GM19395 (cell line): ENCODE results near the gene CACNA2D3.

ENCODE experiments used
- ATAC-seq: cut with Tn5 transposase; IDR thresholded peaks from one replicate; pipeline ENCODE4 v1.9.1; 2021; ENCODE audit warnings: mild to moderate bottlenecking, moderate library complexity; ENCODE audit not compliant: unreplicated experiment

CACNA2D3 gene

DNA sequence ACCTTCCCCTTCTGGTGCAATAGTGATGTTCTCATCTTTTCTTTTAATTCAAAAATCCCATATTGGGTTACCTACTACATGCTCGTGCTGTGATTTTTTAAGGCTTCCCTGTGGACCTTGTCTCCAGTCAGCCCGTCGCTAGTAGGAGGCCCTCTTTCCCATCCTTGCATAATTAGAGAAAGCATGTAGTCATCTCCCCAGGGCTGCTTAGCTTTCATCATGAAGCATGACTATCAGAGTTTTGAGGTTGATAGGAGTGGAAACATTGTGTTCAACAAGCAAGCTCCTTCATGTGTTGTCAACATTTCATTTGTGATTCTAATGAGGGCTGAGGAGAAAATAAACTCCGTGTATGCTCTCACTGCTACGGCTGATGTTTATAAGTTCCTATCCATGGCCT is 814.2 kb downstream of the CACNA2D3 start:
- ATAC-seq, result no peak

- ATAC-seq, result no peak
Measured at GRCh38 chr3:54939557-54940300, 817.4 kb downstream of the CACNA2D3 start.

- ATAC-seq, result no peak
Measured at GRCh38 chr3:54940971-54941370, 818.6 kb downstream of the CACNA2D3 start.

DNA sequence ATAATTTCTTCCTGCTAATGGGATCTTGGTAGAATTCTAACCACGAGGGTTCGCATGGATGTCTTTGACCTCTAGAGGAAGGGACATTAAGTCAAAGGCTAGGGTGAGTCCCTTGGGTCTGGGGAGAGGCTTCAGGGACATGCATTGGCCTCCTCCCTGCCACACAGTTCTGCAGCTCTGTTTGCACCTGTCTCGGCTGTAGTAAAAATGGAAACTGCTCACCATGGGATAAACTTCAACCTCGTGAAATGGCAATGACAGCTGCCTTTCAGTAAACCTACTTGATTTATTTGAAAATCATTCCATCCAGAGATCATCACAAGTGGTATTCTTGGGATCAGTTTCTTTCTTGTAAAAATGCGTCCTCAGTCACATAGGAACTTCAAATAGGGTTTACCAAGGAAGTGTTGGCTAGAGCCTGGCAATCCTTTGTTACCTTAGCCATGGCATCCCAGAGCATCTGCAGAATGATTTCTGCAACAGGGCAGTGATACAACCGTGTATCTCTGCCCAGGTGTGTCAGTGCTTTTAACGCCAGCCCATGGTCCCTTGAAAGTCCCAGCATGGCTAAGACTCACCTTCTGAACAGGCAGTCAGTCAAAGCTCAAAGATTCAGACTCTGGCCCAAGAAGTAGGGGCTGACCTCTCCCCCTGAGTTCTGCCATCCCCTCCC is 819.5 kb downstream of the CACNA2D3 start:
- no peak for ATAC-seq

DNA sequence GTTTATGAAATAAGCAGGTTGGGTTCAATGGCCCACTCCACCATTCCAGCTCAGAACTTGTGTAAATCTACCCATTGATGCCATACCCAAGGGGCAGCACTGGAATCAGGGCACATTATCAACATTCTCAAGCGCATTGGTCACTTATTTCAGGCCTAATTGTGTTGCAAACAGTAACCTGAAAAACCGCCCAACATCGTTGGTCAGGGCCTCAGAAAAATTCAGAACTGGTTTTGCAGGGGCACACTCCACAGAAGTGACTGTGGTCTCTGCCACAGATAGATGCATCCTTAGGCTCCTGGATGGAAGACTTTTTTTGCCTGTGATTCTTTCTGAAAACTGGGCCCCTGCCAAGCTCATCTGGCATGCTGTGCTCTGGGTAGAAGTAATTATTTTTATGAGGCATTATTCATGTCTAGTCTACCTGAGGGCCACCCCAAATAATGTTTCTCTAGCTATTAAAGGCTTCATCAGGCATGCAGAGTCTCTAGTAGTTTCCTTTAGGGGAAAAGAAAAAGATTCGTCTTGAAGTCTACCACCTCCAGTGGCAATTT is 827.2 kb downstream of the CACNA2D3 start:
- no peak for ATAC-seq

GRCh38 chr3:54950391-54951003 is 828.1 kb downstream of the CACNA2D3 start:
- no peak for ATAC-seq

DNA sequence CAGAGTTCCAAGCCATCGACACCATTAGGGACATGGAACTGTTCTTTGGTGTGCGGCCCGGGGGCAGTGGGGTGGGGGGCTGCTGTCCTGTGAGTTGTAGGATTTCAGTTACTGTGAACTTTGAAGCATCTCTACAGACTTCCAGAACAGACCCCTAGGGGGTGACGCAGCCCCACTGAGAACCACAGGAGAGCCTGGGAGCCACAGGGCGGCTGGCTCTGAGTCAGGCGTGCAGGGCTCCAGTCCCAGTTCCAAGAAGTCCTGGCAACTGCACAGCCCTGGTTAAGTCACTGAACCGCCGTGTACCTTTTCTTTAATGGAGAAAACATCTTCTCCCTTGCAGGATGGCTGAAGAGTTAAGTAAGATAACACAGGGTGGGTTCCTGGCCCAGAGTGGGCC is 829.1 kb downstream of the CACNA2D3 start:
- ATAC-seq, result no peak

- ATAC-seq, result no peak
Measured at GRCh38 chr3:54954022-54954421, 831.7 kb downstream of the CACNA2D3 start.

- no peak for ATAC-seq
Measured at GRCh38 chr3:54954521-54954920, 832.2 kb downstream of the CACNA2D3 start.

DNA sequence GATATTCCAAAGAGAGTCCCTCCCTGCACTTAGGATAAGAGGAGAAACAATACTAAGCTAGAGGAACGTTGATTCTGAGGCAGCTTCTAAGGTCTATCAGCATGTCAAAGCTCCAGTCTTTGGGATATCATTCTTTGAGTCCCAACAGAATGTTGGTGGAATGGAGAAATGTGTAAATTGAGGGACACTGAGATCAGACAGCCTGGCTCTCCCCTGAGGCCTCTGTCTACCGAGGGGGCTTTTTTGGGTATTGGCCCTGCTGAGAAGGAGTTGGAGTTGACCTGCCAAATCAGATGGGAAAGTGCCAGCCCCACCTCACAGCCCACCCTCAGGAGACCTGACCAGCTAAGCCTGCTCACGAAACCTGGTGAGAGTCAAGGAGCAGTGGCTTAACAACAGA is 833.1 kb downstream of the CACNA2D3 start:
- no peak for ATAC-seq

DNA sequence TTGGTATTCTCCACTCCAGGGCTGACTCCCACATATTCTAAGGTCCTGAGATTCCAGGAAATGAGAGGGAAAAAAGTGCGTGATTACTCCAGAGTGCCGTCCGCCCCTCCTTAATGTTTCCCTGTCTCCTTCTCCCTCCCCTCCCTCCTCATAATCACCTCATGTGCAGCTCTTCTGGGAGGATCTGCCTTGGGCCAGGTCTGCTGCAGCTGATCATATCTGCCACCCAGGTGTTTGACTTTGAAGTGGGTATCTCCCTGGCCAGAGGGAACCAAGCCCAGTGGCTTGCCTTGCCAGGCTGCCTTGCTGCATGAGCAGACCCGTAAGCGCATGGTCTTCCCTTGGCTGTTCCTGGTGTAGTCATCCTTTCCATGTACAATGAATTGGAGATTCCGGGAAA is 833.6 kb downstream of the CACNA2D3 start:
- no peak for ATAC-seq

- no peak for ATAC-seq
Measured at GRCh38 chr3:54957711-54958110, 835.4 kb downstream of the CACNA2D3 start.

GRCh38 chr3:54960082-54960481 is 837.7 kb downstream of the CACNA2D3 start:
- ATAC-seq, result no peak

- ATAC-seq, result no peak
Measured at GRCh38 chr3:54960701-54961100, 838.3 kb downstream of the CACNA2D3 start.

GRCh38 chr3:54962200-54962599 is 839.8 kb downstream of the CACNA2D3 start:
- no peak for ATAC-seq

GRCh38 chr3:54963641-54964040 is 841.3 kb downstream of the CACNA2D3 start:
- no peak for ATAC-seq

GRCh38 chr3:54964081-54964480 is 841.7 kb downstream of the CACNA2D3 start:
- no peak for ATAC-seq

GRCh38 chr3:54965746-54966145 is 843.4 kb downstream of the CACNA2D3 start:
- no peak for ATAC-seq

DNA sequence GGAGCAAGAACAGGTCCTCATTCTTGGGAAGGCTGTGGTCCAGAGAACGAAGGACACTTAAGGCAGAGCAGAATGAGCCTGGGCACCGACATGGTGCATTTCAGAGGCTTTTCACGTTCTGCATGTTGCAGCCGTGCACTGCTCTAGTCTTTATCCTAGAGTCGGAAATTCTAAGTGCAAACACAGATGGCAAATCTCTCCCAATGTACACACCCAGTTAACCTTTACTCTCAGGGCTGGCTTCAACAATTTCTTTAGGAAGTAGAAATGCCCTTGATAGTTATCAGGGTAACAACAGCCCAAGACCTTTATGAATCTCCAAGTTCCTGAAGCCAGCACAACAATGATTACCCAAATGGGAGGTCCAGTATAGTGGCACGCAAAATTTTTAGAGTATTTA is 844.6 kb downstream of the CACNA2D3 start:
- ATAC-seq, result no peak

GRCh38 chr3:54967731-54968161 is 845.4 kb downstream of the CACNA2D3 start:
- no peak for ATAC-seq

GRCh38 chr3:54968546-54969172 is 846.3 kb downstream of the CACNA2D3 start:
- no peak for ATAC-seq
